Neural cell (in vitro differentiated cells): ENCODE results near the gene SIGLEC1. TPM values are rescaled to one million over a fixed set of nuclear protein-coding genes. Genes with fewer than 3 reads are reported as not detected.

Experiments used
- H2AFZ ChIP-seq: fragments of 200-600, 300-800 bp; sonication (generic), shearing (Covaris generic); 2 replicates; pipeline ENCODE4 v1.6.0; 2014; ENCODE audit warnings: low read depth, mild to moderate bottlenecking, antibody characterized with exemption, low read length, moderate library complexity
- H3F3A ChIP-seq: fragments of 200-600 bp; shearing (Covaris generic); 2 replicates; pipeline ENCODE4 v1.6.1; 2016; ENCODE audit warnings: mild to moderate bottlenecking, moderate library complexity, mixed read lengths, antibody characterized with exemption, low read length; ENCODE audit not compliant: insufficient read depth, poor library complexity, severe bottlenecking
- H3K27ac ChIP-seq: fragments of 200-600, 300-800 bp; sonication (generic), shearing (Covaris generic); 2 replicates; pipeline ENCODE4 v1.5.1; 2014; ENCODE audit warnings: mild to moderate bottlenecking, low read length, moderate library complexity
- H3K27me3 ChIP-seq: fragments of 300-800, 200-600 bp; sonication (generic), shearing (Covaris generic); 2 replicates; pipeline ENCODE4 v1.6.0; 2014; ENCODE audit warnings: mild to moderate bottlenecking, low read depth, low read length, moderate library complexity; ENCODE audit not compliant: insufficient read depth
- H3K36me3 ChIP-seq: fragments of 300-800, 200-600 bp; sonication (generic), shearing (Covaris generic); 2 replicates; pipeline ENCODE4 v1.5.1; 2014; ENCODE audit warnings: mild to moderate bottlenecking, antibody characterized with exemption, low read length, moderate library complexity; ENCODE audit not compliant: insufficient read depth
- H3K4me2 ChIP-seq: fragments of 300-800, 200-600 bp; sonication (generic), shearing (Covaris generic); 2 replicates; pipeline ENCODE4 v1.6.0; 2014; ENCODE audit warnings: mild to moderate bottlenecking, low read length
- H3K4me3 ChIP-seq: fragments of 300-800, 200-600 bp; sonication (generic), shearing (Covaris generic); 2 replicates; pipeline ENCODE4 v1.5.1; 2014; ENCODE audit warnings: mild to moderate bottlenecking, low read length, moderate library complexity
- H3K79me2 ChIP-seq: fragments of 200-600 bp; shearing (Covaris generic); replicated peaks from 2 replicates; pipeline ENCODE4 v1.6.0; 2014; ENCODE audit warnings: mild to moderate bottlenecking, low read length, moderate library complexity; ENCODE audit not compliant: insufficient read depth
- H3K9ac ChIP-seq: fragments of 300-800, 200-600 bp; sonication (generic), shearing (Covaris generic); 2 replicates; pipeline ENCODE4 v1.6.1; 2016; ENCODE audit warnings: mild to moderate bottlenecking, low read length, mixed read lengths
- H3K9me2 ChIP-seq: fragments of 200-600 bp; shearing (Covaris generic); 2 replicates; pipeline ENCODE4 v1.6.1; 2016; ENCODE audit warnings: mild to moderate bottlenecking, low read length, mixed read lengths; ENCODE audit not compliant: insufficient read depth
- H3K9me3 ChIP-seq: fragments of 200-600, 300-800 bp; sonication (generic), shearing (Covaris generic); 2 replicates; pipeline ENCODE4 v1.6.1; 2016; ENCODE audit warnings: mild to moderate bottlenecking, mixed run types, low read length, moderate library complexity, mixed read lengths
- H4K20me1 ChIP-seq: fragments of 200-600 bp; shearing (Covaris generic); 2 replicates; pipeline ENCODE4 v1.6.1; 2016; ENCODE audit warnings: mild to moderate bottlenecking, mixed run types; ENCODE audit not compliant: insufficient read depth
- CTCF ChIP-seq: fragments of 450-650 bp; IDR thresholded peaks from 2 replicates; pipeline ENCODE4 v1.5.1; 2014; ENCODE audit warnings: antibody characterized with exemption, mild to moderate bottlenecking, moderate library complexity; ENCODE audit not compliant: poor library complexity, severe bottlenecking
- EP300 ChIP-seq: fragments of 450-650 bp; conservative IDR thresholded peaks from 2 replicates; pipeline ENCODE4 v1.6.1; 2014; ENCODE audit warnings: antibody characterized with exemption, mild to moderate bottlenecking, moderate library complexity; ENCODE audit not compliant: poor library complexity, severe bottlenecking
- EZH2 ChIP-seq: fragments of 200-600, 300-800 bp; shearing (Covaris generic), sonication (generic); IDR thresholded peaks from 2 replicates; pipeline ENCODE4 v1.6.1; 2014; ENCODE audit warnings: antibody characterized with exemption, low read length, borderline replicate concordance, mild to moderate bottlenecking; ENCODE audit not compliant: insufficient read depth, poor library complexity, severe bottlenecking
- MXI1 ChIP-seq: fragments of 450-650 bp; conservative IDR thresholded peaks from 2 replicates; pipeline ENCODE4 v1.6.1; 2014; ENCODE audit warnings: antibody characterized with exemption, mild to moderate bottlenecking; ENCODE audit not compliant: poor library complexity, severe bottlenecking
- POLR2AphosphoS5 ChIP-seq: IDR thresholded peaks from 2 replicates; pipeline ENCODE4 v1.6.1; 2012
- RAD21 ChIP-seq: fragments of 450-650 bp; conservative IDR thresholded peaks from 2 replicates; pipeline ENCODE4 v1.6.1; 2014; ENCODE audit warnings: antibody characterized with exemption, mild to moderate bottlenecking, moderate library complexity
- REST ChIP-seq: IDR thresholded peaks from 2 replicates; pipeline ENCODE4 v1.6.1; 2012; ENCODE audit warnings: borderline replicate concordance
- SMC3 ChIP-seq: fragments of 450-650 bp; conservative IDR thresholded peaks from 2 replicates; pipeline ENCODE4 v1.6.1; 2014; ENCODE audit warnings: antibody characterized with exemption, mild to moderate bottlenecking, moderate library complexity; ENCODE audit not compliant: poor library complexity
- TAF1 ChIP-seq: IDR thresholded peaks from 2 replicates; pipeline ENCODE4 v1.6.1; 2012; ENCODE audit warnings: low read depth
- polyA plus RNA-seq: library from polyadenylated mRNA; depleted of rRNA; stranded (reverse); fragments of >200 nt; gene quantifications from 2 replicates; pipeline ENCODE4 v1.2.3, GENCODE V29; 2014

Gene SIGLEC1
- polyA plus RNA-seq, 1 donor from 2014 or later: 0.12 TPM

GRCh38 chr20:3721912-3722311, 9.5 kb upstream of the SIGLEC1 start:
- no peaks in the 10 kb centered on the region for H3K9me2 ChIP-seq
- no peaks in the 10 kb centered on the region for H3K36me3 ChIP-seq
- no peak for TF ChIP-seq POLR2AphosphoS5
- no peak for TF ChIP-seq MXI1
- TF ChIP-seq REST: no peak
- TF ChIP-seq EZH2: no peak
- TF ChIP-seq TAF1: no peak
- no peak for TF ChIP-seq CTCF
- no peak for TF ChIP-seq RAD21
- no peaks in the 10 kb centered on the region for H3F3A ChIP-seq
- no peak overlapping the region for H3K9ac ChIP-seq
- no peaks in the 10 kb centered on the region for H3K27me3 ChIP-seq
- H3K79me2 ChIP-seq: no peaks in the 10 kb centered on the region
- no peak overlapping the region for H2AFZ ChIP-seq
- no peak overlapping the region for H3K4me2 ChIP-seq
- H4K20me1 ChIP-seq: no peaks in the 10 kb centered on the region
- H3K4me3 ChIP-seq: no peak overlapping the region
- no peak overlapping the region for H3K27ac ChIP-seq
- H3K9me3 ChIP-seq: no peaks in the 10 kb centered on the region

- no peak overlapping the region for H3K4me3 ChIP-seq
- H3K79me2 ChIP-seq: no peaks in the 10 kb centered on the region
- TF ChIP-seq RAD21 (no peak), REST (no peak), EP300 (no peak), MXI1 (no peak), EZH2 (no peak), TAF1 (no peak), POLR2AphosphoS5 (no peak), CTCF (no peak), SMC3 (no peak)
- no peaks in the 10 kb centered on the region for H3K27me3 ChIP-seq
- H3K4me2 ChIP-seq: no peak overlapping the region
- no peak overlapping the region for H3K27ac ChIP-seq
- H3K36me3 ChIP-seq: no peaks in the 10 kb centered on the region
- no peak overlapping the region for H3K9ac ChIP-seq
- no peaks in the 10 kb centered on the region for H4K20me1 ChIP-seq
- H3K9me3 ChIP-seq: no peaks in the 10 kb centered on the region
- no peak overlapping the region for H2AFZ ChIP-seq
- H3K9me2 ChIP-seq: no peaks in the 10 kb centered on the region
- no peaks in the 10 kb centered on the region for H3F3A ChIP-seq
These were observed 8.2 kb upstream of the SIGLEC1 start for GRCh38 chr20:3720626-3721025.
